ENCODE results near the gene HOXA6.

The HOXA6 gene

DNA sequence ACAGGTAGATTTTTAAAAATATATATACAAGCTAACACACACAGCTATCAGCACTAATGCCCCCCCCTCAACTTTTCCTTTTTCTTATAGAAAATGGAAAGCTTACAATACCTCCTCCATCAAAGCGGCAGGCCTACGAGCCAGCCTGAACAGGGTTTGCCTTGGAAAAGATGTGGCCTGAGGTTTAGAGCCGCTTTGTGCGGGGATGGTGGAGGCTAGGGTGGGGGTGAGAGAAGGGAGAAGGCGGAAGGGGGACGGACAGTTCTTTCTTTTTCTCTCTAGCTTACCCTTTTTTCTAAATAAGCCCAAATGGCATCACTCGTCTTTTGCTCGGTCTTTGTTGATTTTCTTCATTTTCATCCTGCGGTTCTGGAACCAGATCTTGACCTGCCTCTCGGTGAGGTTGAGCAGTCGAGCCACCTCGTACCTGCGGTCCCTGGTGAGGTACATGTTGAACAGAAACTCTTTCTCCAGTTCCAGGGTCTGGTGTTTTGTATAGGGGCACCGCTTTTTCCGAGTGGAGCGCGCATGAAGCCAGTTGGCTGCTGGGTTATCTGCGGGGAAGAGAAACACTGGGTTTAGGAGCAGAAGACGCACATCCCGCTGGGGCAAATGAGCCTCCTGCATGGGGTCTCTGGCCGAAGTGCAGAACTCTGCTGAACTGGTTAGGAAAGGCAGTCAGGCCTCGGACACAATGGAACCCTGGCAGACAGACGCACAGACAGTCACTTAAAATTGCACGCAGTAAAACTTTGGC is 15.9 kb upstream of the HOXA6 start:
- H3K27ac ChIP-seq (ENCODE audit: low read depth, low read length): peak overlapping the region; percentile 100
- H3K9ac ChIP-seq (ENCODE audit: low read length): peak overlapping the region; percentile 62
- H3K4me3 ChIP-seq (ENCODE audit: low read depth in 1 of 2, low read length in 2 of 2): peak overlapping the region; percentile 74 to 96

GRCh38 chr7:27162561-27163287 is 15.2 kb upstream of the HOXA6 start:
- Histone ChIP-seq H3K27me3 (ENCODE audit: control insufficient read depth in 1 of 2, insufficient read depth in 2 of 2, low read length in 2 of 2) (peaks cover 0 to 21% of the 10 kb centered on the region in 2 donors), H3K4me1 (ENCODE audit: insufficient read depth, low read length) (no peaks in the 10 kb centered on the region), H3K36me3 (ENCODE audit: insufficient read depth, low read length) (no peaks in the 10 kb centered on the region), H3K4me3 (ENCODE audit: low read depth in 1 of 2, low read length in 2 of 2) (peak overlapping the region; percentile 74 to 96), H3K9me3 (ENCODE audit: low read length) (no peaks in the 10 kb centered on the region), H3K9ac (ENCODE audit: low read length) (peak overlapping the region; percentile 62), H3K27ac (ENCODE audit: low read depth, low read length) (peak overlapping the region; percentile 76)

More for the DNA sequence above, 15.9 kb upstream of the HOXA6 start:
- Histone ChIP-seq H3K36me3 (ENCODE audit: insufficient read depth, low read length) (no peaks in the 10 kb centered on the region), H3K9me3 (ENCODE audit: low read length) (no peaks in the 10 kb centered on the region), H3K4me1 (ENCODE audit: insufficient read depth, low read length) (no peaks in the 10 kb centered on the region), H3K27me3 (ENCODE audit: control insufficient read depth in 1 of 2, insufficient read depth in 2 of 2, low read length in 2 of 2) (peaks cover 0 to 21% of the 10 kb centered on the region in 2 donors)

GRCh38 chr7:27161721-27162560 is 14.4 kb upstream of the HOXA6 start:
- Histone ChIP-seq H3K9ac (ENCODE audit: low read length) (no peak overlapping the region), H3K9me3 (ENCODE audit: low read length) (no peaks in the 10 kb centered on the region), H3K4me1 (ENCODE audit: insufficient read depth, low read length) (peaks cover 5% of the 10 kb centered on the region), H3K27ac (ENCODE audit: low read depth, low read length) (peak overlapping the region; percentile 76), H3K4me3 (ENCODE audit: low read depth in 1 of 2, low read length in 2 of 2) (peak overlapping the region; percentile 74 to 96), H3K27me3 (ENCODE audit: control insufficient read depth in 1 of 2, insufficient read depth in 2 of 2, low read length in 2 of 2) (peaks cover 0 to 20% of the 10 kb centered on the region in 2 donors), H3K36me3 (ENCODE audit: insufficient read depth, low read length) (no peaks in the 10 kb centered on the region)

- no peaks in the 10 kb centered on the region for H3K36me3 ChIP-seq (ENCODE audit: insufficient read depth, low read length)
- H3K4me3 ChIP-seq (ENCODE audit: low read depth in 1 of 2, low read length in 2 of 2): peak overlapping the region; percentile 38 to 71
- H3K4me1 ChIP-seq (ENCODE audit: insufficient read depth, low read length): peaks cover 6% of the 10 kb centered on the region
- H3K27me3 ChIP-seq (ENCODE audit: control insufficient read depth in 1 of 2, insufficient read depth in 2 of 2, low read length in 2 of 2): peaks cover 0 to 13% of the 10 kb centered on the region in 2 donors
- H3K9me3 ChIP-seq (ENCODE audit: low read length): no peaks in the 10 kb centered on the region
- H3K27ac ChIP-seq (ENCODE audit: low read depth, low read length): peak overlapping the region; percentile 64
- peak overlapping the region; percentile 14 for H3K9ac ChIP-seq (ENCODE audit: low read length)
Measured at GRCh38 chr7:27161214-27161720, 13.7 kb upstream of the HOXA6 start.

DNA sequence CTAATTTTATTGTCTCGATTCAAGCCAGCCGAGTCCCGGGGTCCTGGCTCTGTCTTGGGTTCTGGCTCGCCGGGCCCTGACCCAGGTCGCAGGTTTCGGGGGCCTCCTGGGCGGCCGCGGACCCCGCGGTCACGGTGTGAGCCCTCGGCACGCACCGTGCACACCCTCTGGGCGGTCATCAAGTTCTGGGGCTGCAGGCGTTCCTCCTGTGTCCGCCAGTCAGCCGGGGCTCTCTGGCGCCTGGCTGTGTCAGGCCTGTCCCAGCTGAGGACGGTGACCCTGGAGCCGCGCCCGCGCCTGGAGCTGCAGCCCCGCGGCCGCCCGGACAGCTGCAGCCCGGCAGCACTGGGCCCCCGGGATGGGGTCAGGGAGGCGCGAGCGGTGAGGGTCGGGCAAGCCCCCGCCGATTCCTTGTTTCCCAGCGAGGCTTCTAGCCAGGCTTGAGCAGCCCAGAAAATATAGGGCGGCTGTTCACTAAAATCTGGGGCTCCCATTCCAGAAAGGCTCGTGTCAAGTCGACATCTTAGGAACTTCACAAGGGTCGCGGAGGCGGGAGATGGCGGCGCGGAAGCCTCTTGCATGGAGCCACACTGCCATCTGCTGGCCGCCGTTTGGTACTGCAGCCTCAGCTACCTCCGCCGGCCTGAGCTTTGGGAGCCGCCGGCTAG is 13.1 kb upstream of the HOXA6 start:
- Histone ChIP-seq H3K4me1 (ENCODE audit: insufficient read depth, low read length) (peaks cover 6% of the 10 kb centered on the region), H3K9me3 (ENCODE audit: low read length) (no peaks in the 10 kb centered on the region), H3K4me3 (ENCODE audit: low read depth in 1 of 2, low read length in 2 of 2) (peak overlapping the region; percentile 38 to 71), H3K36me3 (ENCODE audit: insufficient read depth, low read length) (no peaks in the 10 kb centered on the region), H3K27me3 (ENCODE audit: control insufficient read depth in 1 of 2, insufficient read depth in 2 of 2, low read length in 2 of 2) (peaks cover 0 to 13% of the 10 kb centered on the region in 2 donors), H3K27ac (ENCODE audit: low read depth, low read length) (peak overlapping the region; percentile 64), H3K9ac (ENCODE audit: low read length) (peak overlapping the region; percentile 14)

- no peak overlapping the region for H3K9ac ChIP-seq (ENCODE audit: low read length)
- peak overlapping the region; percentile 64 for H3K27ac ChIP-seq (ENCODE audit: low read depth, low read length)
- H3K4me3 ChIP-seq (ENCODE audit: low read depth in 1 of 2, low read length in 2 of 2): peak overlapping the region; percentile 38 to 71
- H3K27me3 ChIP-seq (ENCODE audit: control insufficient read depth in 1 of 2, insufficient read depth in 2 of 2, low read length in 2 of 2): peaks cover 0 to 17% of the 10 kb centered on the region in 2 donors
- H3K4me1 ChIP-seq (ENCODE audit: insufficient read depth, low read length): peaks cover 11% of the 10 kb centered on the region
- H3K36me3 ChIP-seq (ENCODE audit: insufficient read depth, low read length): no peaks in the 10 kb centered on the region
- no peaks in the 10 kb centered on the region for H3K9me3 ChIP-seq (ENCODE audit: low read length)
Measured at GRCh38 chr7:27160145-27160545, 12.6 kb upstream of the HOXA6 start.

- Histone ChIP-seq H3K36me3 (ENCODE audit: insufficient read depth, low read length) (no peaks in the 10 kb centered on the region), H3K27me3 (ENCODE audit: control insufficient read depth in 1 of 2, insufficient read depth in 2 of 2, low read length in 2 of 2) (peaks cover 0 to 12% of the 10 kb centered on the region in 2 donors), H3K4me1 (ENCODE audit: insufficient read depth, low read length) (peaks cover 16% of the 10 kb centered on the region), H3K9me3 (ENCODE audit: low read length) (no peaks in the 10 kb centered on the region), H3K4me3 (ENCODE audit: low read depth in 1 of 2, low read length in 2 of 2) (no peak overlapping the region), H3K9ac (ENCODE audit: low read length) (no peak overlapping the region), H3K27ac (ENCODE audit: low read depth, low read length) (no peak overlapping the region)
Measured at GRCh38 chr7:27159266-27160144, 11.9 kb upstream of the HOXA6 start.

DNA sequence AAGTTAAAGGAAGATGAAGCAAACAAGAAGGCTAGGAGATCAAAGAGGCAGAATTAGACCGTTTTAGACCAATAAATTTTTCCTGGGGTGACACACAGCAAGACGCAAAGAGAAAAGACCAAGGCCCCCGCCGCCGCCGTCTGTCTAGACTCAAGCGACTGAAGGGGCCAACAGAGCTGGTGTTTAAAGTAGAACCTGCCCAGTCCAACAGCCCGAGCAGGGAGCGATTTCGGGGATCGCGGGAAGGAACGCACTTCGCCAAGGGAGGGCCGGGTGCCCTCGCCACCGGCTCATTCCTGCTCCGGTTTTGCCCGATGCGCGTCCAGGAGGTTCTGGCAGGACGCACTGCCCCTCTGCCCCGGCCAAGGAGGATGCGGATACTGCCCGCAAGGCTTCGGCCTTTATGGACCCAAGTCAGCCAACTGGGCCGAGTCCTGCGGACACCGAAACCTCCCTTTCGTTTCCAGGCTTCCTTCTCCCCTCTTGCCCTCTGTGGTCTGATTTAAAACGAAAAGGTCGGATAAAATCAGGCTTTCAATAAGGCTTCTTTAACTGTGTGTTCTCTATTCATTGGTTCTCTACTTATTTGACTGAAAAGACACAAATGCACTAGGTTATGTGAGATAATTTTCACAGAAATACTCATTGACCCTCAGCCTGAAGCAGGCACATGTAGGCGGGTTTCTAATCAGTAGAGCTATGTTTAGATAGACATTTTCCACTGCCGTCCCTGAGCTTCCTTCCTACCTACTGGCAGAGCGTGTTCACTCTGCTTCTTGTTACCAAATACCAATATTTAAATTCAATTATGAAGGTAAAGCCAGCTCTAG is 11.1 kb upstream of the HOXA6 start:
- peaks cover 0 to 12% of the 10 kb centered on the region in 2 donors for H3K27me3 ChIP-seq (ENCODE audit: control insufficient read depth in 1 of 2, insufficient read depth in 2 of 2, low read length in 2 of 2)
- H3K36me3 ChIP-seq (ENCODE audit: insufficient read depth, low read length): no peaks in the 10 kb centered on the region
- no peak overlapping the region for H3K27ac ChIP-seq (ENCODE audit: low read depth, low read length)
- no peak overlapping the region for H3K4me3 ChIP-seq (ENCODE audit: low read depth in 1 of 2, low read length in 2 of 2)
- H3K9me3 ChIP-seq (ENCODE audit: low read length): no peaks in the 10 kb centered on the region
- no peak overlapping the region for H3K9ac ChIP-seq (ENCODE audit: low read length)
- peaks cover 23% of the 10 kb centered on the region for H3K4me1 ChIP-seq (ENCODE audit: insufficient read depth, low read length)

DNA sequence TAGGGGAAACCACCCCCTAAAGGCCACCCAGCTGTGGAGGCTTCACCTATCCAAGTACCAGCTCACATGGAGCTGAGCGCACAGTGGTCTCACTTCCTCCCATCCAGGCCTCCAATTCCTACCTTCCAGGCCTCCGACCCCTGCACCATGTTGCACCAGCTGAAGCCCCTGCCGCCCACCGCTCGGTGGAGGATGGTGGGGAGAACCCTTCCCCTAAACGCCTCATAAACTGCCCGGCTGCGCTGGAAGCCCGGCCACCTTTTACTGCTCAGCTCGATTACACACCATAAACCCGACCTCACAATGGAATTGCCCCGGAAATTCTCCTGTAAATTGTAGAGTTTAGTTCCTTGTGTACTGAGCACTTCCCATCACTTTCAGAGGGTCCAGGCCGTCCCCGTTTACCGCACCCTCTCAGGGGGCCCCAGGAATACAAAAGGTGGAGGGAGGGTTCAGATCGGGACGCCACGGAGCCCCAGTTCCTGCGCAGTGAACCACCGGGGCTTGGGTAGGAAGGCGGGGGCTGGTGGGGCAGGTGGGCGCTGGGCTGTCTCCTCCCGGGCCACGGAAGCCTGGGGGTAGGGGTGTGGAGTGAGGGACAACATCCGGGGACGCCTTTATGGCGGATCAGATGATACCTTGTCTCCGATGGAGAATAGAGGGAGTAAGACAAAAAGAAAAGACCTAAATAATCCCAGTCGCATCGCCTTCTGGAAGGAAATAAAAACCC is 10.3 kb upstream of the HOXA6 start:
- peaks cover 31% of the 10 kb centered on the region for H3K4me1 ChIP-seq (ENCODE audit: insufficient read depth, low read length)

More for the DNA sequence above, 10.3 kb upstream of the HOXA6 start:
- Histone ChIP-seq H3K9me3 (ENCODE audit: low read length) (no peaks in the 10 kb centered on the region), H3K36me3 (ENCODE audit: insufficient read depth, low read length) (no peaks in the 10 kb centered on the region), H3K9ac (ENCODE audit: low read length) (no peak overlapping the region), H3K27me3 (ENCODE audit: control insufficient read depth in 1 of 2, insufficient read depth in 2 of 2, low read length in 2 of 2) (peaks cover 0 to 16% of the 10 kb centered on the region in 2 donors), H3K27ac (ENCODE audit: low read depth, low read length) (no peak overlapping the region), H3K4me3 (ENCODE audit: low read depth in 1 of 2, low read length in 2 of 2) (no peak overlapping the region)
